IPS DF 4.7 (cell line): ENCODE results near the gene TFF3.
"Not testable (repeated sequence)": the region's sequence is repeated elsewhere in the genome, so short reads cannot be mapped to it uniquely, and the experiment has no call there.

Source experiments
- DNase-seq: peaks from one replicate; pipeline ENCODE4 v3.0.0-alpha.2; 2013; ENCODE audit warnings: low spot score; ENCODE audit errors: extremely low read depth

TFF3 gene

GRCh38 chr21:42305707-42306147, 9.5 kb downstream of the TFF3 start:
- no peak for DNase-seq

DNA sequence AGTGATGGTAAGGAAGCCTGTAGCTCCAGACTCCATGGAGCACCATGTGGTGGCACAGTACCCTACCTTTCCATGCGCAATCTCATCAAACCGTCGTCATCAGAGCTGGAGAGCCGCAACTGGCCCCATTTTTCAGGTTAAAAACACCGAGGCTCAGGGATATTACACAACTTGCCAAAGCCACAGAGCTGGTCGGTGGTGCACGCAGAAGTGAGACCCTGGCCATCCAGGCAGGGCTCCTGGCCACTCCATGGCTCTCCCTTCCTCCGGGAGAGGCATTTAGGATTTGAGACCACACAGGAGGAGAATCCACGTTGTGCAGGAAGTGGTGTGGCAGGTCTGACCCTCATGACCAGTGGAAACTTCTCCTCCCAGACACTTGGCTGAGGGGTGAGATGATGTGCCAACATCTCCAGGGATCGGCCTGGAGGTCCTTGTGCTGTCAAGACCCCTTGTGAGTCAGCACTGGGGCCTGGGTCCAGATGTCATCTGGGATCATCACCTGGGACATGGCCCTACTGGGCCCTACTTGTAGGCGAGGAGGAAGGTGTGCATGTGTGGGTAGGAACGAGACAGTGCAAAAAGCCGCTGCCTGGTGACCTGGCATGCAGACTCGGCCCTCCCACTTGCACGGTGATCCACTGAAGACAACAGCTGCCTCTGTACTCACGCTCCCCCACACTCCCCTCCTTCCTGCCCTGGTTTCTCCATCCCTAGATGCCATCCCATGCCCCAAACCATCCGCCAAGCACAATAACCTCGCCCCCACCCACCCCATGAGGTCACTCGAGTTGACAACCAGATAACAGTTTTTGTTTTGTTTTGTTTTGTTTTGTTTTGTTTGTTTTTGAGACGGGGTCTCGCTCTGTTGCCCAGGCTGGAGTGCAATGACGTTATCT, 10.4 kb downstream of the TFF3 start:
- DNase-seq = no peak

- no peak for DNase-seq
Measured at GRCh38 chr21:42303443-42303842, 11.8 kb downstream of the TFF3 start.

GRCh38 chr21:42302794-42303193, 12.4 kb downstream of the TFF3 start:
- DNase-seq = no peak

- DNase-seq = no peak
Measured at GRCh38 chr21:42302076-42302650, 13.0 kb downstream of the TFF3 start.

GRCh38 chr21:42301371-42302075, 13.7 kb downstream of the TFF3 start:
- DNase-seq = no peak

DNA sequence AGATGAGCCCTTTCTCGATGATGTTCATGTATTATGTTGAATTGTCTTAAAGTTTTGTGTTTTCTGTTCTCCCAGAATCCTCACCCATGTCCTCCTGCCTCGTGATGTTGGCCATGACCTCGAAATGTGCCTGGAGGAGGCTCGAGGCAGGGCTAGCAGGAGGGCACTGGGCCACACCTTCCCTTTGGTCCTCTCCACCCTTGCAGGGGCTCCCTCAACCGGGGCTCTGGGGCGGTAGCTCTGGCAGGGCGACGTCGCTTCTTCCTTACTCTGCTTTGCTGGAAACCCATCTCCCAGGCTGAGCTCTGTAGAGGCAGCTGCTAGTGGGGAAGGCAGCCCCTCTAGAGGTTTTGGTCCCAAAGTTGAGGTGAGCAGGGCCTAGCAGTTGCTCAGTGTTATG, 14.3 kb downstream of the TFF3 start:
- no peak for DNase-seq

DNA sequence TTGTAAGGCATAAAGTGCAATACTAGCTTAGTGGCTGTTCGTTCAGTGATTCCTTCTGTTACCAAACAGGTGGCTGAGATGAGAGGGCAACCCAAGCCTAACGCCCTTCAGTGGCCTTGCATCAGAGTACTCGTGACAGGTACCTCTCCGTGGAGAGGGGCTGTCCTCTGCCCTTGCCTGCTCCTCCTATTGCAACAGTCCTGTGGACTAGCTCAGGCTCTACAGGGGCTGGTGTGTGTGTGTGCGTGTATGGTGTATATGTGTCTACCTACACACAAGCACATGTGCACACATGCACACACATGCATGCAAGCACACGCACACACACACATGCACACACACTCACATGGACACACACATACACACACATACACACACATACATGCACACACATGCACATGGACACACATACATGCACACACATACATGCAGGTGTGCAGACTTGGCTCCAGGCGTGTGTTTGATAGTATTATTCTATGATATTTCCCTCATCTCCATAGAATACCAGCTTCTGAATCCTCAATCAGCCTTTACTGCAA, 15.1 kb downstream of the TFF3 start:
- DNase-seq = no peak

DNA sequence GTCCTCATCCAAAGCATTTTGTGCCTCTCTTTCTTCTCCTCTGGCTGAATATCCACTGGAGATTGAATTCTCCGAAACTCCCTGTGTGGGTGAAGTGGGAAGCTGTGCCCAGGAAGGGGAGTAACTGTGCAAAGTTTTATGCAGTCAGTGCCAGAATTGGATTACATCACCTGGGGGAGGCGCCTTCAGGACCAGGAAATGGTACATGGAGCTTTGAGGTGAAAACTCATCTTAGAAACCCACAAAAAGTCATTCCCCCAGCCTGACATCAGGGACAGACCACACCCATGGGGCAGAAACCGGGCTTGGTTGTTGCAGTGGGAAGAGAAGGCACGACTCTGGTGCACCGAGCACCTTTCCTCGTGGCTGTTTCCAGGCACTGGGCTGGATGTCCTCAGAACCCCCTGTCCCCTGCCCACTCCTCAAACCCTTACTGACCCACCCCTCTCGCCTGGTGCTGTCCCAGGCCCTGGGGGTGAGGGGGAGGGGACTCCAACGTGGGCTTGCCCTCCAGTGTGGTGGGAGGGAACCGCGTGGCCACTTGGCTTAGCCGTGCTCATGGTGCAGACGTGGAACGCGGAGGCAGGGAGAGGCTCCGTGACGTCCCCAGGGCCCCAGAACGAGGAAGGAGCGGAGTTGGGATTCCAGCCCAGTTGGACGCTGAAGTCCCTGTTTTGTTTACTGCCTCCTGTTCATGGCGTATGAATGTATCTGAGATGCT, 15.7 kb downstream of the TFF3 start:
- DNase-seq = no peak

- DNase-seq = no peak
Measured at GRCh38 chr21:42298657-42299056, 16.6 kb downstream of the TFF3 start.

DNA sequence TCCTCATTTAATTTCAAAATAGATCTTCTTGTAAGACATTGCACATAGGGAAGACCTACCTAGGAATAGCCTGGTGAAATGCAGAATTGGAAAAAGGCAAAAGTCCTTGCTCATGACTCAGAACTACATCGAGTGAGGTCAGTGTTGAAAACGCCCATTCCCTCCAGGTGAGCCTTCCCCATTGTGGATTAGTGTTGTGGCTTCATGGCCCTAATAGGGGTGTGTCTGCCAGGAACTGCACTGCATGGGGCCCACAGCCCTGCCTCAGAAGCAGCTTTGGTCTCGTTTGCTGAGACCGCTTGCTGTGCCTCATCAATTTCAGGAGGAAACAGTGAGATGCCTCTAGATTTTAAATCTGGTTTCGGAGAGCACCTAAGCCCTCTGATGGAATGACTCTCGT, 17.0 kb downstream of the TFF3 start:
- no peak for DNase-seq

GRCh38 chr21:42297377-42297776, 17.8 kb downstream of the TFF3 start:
- DNase-seq = no peak

GRCh38 chr21:42296501-42296900, 18.7 kb downstream of the TFF3 start:
- DNase-seq = no peak

- DNase-seq = no peak
Measured at GRCh38 chr21:42295845-42296244, 19.4 kb downstream of the TFF3 start.

DNA sequence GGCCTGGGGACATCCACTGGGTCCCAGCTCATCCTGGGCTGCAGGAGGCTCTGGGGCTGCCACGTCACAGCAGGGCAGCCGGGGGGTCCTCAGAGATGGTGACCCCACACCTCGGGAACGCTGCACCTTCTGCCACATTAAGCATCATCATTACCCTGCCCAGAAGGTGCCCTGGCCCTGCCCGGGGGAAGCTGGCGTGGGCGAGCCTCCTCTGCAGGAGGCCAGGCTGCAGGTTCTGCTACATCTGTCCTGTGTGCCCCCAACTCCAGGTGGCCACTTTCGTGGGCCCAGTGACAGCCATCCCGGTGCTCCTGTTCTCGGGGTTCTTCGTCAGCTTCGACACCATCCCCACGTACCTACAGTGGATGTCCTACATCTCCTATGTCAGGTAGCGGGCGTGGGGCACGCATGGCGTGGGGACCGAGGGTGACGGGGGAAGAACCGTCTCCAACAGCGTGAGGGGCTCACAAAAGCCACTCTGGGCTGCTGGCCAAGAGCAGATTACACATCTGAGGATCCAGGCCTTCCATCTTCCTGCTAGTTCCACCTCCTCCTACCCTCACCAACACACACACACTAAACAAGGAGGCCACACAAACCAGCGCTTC, 20.8 kb downstream of the TFF3 start:
- DNase-seq = no peak

DNA sequence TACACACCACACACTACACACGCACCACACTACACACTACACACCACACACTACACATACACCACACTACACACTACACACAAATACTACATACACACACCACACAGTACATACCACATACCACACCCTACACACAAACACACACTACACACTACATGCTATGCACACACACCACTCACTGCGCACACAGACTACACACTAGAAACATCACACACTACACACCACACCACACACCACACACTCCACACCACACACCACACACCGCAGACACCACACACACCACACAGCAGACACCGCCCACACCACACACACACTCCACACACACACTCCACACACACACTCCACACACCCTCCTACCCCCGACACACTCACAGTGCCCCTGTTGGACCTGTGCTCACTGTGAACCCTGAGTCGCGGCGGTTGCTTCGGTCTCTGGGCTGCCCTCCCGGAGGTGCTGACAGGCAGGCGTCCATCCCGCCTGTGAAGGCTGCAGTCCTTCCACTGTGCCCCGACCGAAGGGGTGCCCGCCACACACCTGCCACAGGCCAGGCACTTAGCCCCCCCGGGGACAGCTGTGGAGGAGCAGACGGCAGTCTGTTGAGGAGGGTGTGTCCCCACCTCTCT, 21.4 kb downstream of the TFF3 start:
- no peak for DNase-seq

DNA sequence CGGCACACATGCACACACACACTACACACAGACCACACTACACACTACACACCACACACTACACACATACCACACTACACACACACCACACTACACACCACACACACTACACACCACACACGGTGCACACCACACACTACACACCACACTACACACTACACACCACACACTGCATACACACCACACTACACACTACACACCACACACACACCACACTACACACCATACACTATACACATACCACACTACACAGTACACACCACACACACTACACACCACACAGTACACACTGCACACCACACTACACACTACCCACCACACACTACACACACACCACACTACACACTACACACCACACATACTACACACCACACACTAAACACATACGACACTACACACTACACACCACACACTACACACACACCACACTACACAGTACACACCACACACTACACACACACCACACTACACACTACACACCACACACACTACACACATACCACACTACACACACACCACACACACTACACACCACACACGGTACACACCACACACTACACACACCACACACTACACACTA, 22.6 kb downstream of the TFF3 start:
- not testable (repeated sequence) for DNase-seq

DNA sequence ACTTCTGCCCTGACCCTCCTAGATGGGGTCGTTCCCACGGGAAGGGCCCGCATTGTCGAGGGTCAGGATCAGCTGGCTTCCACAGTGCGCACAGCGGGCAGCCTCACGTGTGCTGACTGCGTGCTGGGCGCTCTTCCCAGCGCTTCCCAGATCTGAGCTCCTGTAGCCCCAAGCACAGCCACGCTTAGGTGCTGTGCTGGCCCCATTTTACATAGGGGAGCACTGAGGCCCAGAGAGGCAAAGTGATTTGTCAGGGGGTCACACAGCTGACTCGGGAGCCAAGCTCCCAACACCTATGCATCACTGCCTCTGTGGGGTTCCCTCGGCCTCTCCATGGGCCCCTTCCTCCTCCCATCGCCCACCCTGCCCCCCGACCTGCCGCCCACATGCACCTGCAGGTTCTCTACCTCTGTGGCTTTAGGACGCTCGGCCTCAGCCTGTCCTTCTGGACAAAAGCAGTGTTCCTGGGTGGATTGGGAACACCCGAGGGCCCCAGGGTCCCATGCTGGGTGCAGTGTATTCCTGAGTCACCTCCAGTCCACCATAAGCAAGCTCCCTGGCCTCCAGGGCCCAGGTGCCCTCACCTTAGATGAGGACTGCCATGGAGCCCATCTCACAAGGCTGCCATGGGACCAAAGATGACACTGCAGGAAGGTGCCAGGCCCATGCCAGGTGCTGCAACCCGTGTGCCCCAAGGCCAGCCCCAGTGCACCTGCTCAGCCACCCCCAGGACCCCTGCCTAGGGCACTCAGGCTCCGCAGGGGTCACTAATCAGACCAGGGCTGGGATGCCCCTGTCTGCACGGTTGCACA, 23.3 kb downstream of the TFF3 start:
- no peak for DNase-seq

DNA sequence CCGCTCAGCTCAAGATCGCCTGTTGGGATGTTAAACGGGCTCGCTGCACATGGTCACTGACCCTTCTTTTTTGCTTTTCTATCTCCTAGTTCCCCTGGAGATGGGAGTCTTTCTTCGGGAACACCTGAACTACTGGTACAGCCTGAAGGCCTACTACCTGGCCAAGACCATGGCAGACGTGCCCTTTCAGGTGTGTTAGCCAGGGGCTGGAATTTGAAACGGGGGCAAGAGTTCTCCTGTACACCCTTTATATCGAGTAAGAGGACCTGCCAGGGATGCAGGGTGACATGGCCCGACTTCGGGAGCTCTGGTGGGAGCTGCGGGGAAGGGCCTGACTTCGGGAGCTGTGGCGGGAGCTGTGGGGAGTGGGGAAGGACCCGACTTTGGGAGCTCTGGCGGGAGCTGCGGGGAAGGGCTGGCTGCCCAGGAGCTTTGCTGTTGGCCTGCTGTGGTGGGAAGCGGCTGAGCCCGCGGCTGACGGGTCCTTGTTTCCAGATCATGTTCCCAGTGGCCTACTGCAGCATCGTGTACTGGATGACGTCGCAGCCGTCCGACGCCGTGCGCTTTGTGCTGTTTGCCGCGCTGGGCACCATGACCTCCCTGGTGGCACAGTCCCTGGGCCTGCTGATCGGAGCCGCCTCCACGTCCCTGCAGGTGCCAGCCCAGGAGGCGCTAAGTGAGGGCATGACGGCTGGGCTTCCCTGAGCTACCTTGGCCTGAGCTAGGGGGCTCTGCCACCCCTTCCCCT, 24.0 kb downstream of the TFF3 start:
- no peak for DNase-seq
